ENCODE measurements around the gene SWAP70.
"Not testable (repeated sequence)": the region's sequence is repeated elsewhere in the genome, so short reads cannot be mapped to it uniquely, and the experiment has no call there.

Gene SWAP70

GRCh38 chr11:9726321-9727022 lies 62.6 kb downstream of the SWAP70 start:
- FAIRE-seq: no peak

- no peak for FAIRE-seq
These were observed 64.2 kb downstream of the SWAP70 start for GRCh38 chr11:9728058-9728457.

GRCh38 chr11:9731256-9731655 lies 67.4 kb downstream of the SWAP70 start:
- FAIRE-seq: no peak

GRCh38 chr11:9732453-9732852 lies 68.6 kb downstream of the SWAP70 start:
- FAIRE-seq: no peak

- no peak for FAIRE-seq
These were observed 69.3 kb downstream of the SWAP70 start for GRCh38 chr11:9733212-9733611.

GRCh38 chr11:9735236-9735635 lies 71.4 kb downstream of the SWAP70 start:
- FAIRE-seq: no peak

GRCh38 chr11:9735919-9736318 lies 72.0 kb downstream of the SWAP70 start:
- no peak for FAIRE-seq

- FAIRE-seq: no peak
These were observed 72.5 kb downstream of the SWAP70 start for GRCh38 chr11:9736365-9736764.

GRCh38 chr11:9738116-9738515 lies 74.2 kb downstream of the SWAP70 start:
- no peak for FAIRE-seq

- no peak for FAIRE-seq
These were observed 74.8 kb downstream of the SWAP70 start for GRCh38 chr11:9738707-9739106.

GRCh38 chr11:9739123-9739900 lies 75.4 kb downstream of the SWAP70 start:
- FAIRE-seq: no peak

- no peak for FAIRE-seq
These were observed 76.5 kb downstream of the SWAP70 start for GRCh38 chr11:9740202-9740883.

- FAIRE-seq: no peak
These were observed 77.4 kb downstream of the SWAP70 start for GRCh38 chr11:9741260-9741659.

GRCh38 chr11:9743512-9743911 lies 79.6 kb downstream of the SWAP70 start:
- FAIRE-seq: not testable (repeated sequence)

- FAIRE-seq: no peak
These were observed 81.7 kb downstream of the SWAP70 start for GRCh38 chr11:9745411-9746211.

GRCh38 chr11:9747229-9747628 lies 83.4 kb downstream of the SWAP70 start:
- no peak for FAIRE-seq

- no peak for FAIRE-seq
These were observed 84.0 kb downstream of the SWAP70 start for GRCh38 chr11:9747828-9748227.

GRCh38 chr11:9748361-9748970 lies 84.6 kb downstream of the SWAP70 start:
- FAIRE-seq: no peak

- no peak for FAIRE-seq
These were observed 86.7 kb downstream of the SWAP70 start for GRCh38 chr11:9750551-9750950.

GRCh38 chr11:9752091-9752490 lies 88.2 kb downstream of the SWAP70 start:
- no peak for FAIRE-seq

GRCh38 chr11:9753021-9753420 lies 89.1 kb downstream of the SWAP70 start:
- FAIRE-seq: no peak

GRCh38 chr11:9754010-9754471 lies 90.2 kb downstream of the SWAP70 start:
- no peak for FAIRE-seq
